Liver (tissue), 9 donors: ENCODE data around the gene TRHDE. TPM values are rescaled to one million over a fixed set of nuclear protein-coding genes. Genes with fewer than 3 reads are reported as not detected.

ENCODE experiments used
- DNase-seq: peaks from one replicate; pipeline ENCODE4 v3.0.0-alpha.2; 2017; ENCODE audit warnings: low spot score
- H3K27ac ChIP-seq, 2 donors: one replicate each; pipeline ENCODE4 v1.7.0; 2013; ENCODE audit warnings: inconsistent platforms in 2 of 2, low read length in 2 of 2, control low read depth in 1 of 2, low read depth in 1 of 2, mild to moderate bottlenecking in 1 of 2
- H3K27me3 ChIP-seq, 4 donors: one replicate each; pipeline versions ENCODE4 v1.6.1 to v1.7.0; 2013; ENCODE audit warnings: low read length in 3 of 4, inconsistent platforms in 1 of 4, mild to moderate bottlenecking in 1 of 4, moderate library complexity in 1 of 4; ENCODE audit not compliant: control insufficient read depth in 4 of 4, insufficient read depth in 4 of 4
- H3K36me3 ChIP-seq, 4 donors: one replicate each; pipeline versions ENCODE4 v1.6.1 to v1.7.0; 2013; ENCODE audit warnings: low read length in 3 of 4, mild to moderate bottlenecking in 3 of 4, low read depth in 1 of 4, moderate library complexity in 1 of 4; ENCODE audit not compliant: control insufficient read depth in 4 of 4, insufficient read depth in 3 of 4
- H3K4me1 ChIP-seq, 4 donors: one replicate each; pipeline versions ENCODE4 v1.6.1 to v1.7.0; 2013; ENCODE audit warnings: low read length in 3 of 4, mild to moderate bottlenecking in 3 of 4, moderate library complexity in 1 of 4; ENCODE audit not compliant: control insufficient read depth in 4 of 4, insufficient read depth in 4 of 4
- H3K4me3 ChIP-seq, 3 donors: one replicate each; pipeline versions ENCODE4 v1.6.1 to v1.7.0; 2013; ENCODE audit warnings: low read length in 3 of 3, control low read depth in 1 of 3, low read depth in 1 of 3, mild to moderate bottlenecking in 1 of 3
- H3K9ac ChIP-seq, 2 donors: one replicate each; pipeline ENCODE4 v1.7.0; 2013; ENCODE audit warnings: low read length in 2 of 2, mild to moderate bottlenecking in 2 of 2, moderate library complexity in 2 of 2, control low read depth in 1 of 2, low read depth in 1 of 2
- H3K9me3 ChIP-seq, 4 donors: one replicate each; pipeline versions ENCODE4 v1.6.1 to v1.7.0; 2013; ENCODE audit warnings: low read length in 3 of 4; ENCODE audit not compliant: control insufficient read depth in 4 of 4
- EGR1 ChIP-seq, 2 donors: IDR thresholded peaks; 2 replicates each; pipeline ENCODE4 v1.6.1; 2016 to 2018; ENCODE audit warnings: antibody characterized with exemption in 2 of 2, low read depth in 2 of 2
- FOXA1 ChIP-seq: IDR thresholded peaks from 2 replicates; pipeline ENCODE4 v1.6.1; 2016; ENCODE audit warnings: antibody characterized with exemption
- FOXA2 ChIP-seq: IDR thresholded peaks from 2 replicates; pipeline ENCODE4 v1.6.1; 2016; ENCODE audit warnings: antibody characterized with exemption
- GABPA ChIP-seq, 2 donors: IDR thresholded peaks in 1 of 2; conservative IDR thresholded peaks in 1 of 2; 2 replicates each; pipeline ENCODE4 v1.6.1; 2016; ENCODE audit warnings: antibody characterized with exemption in 2 of 2, mild to moderate bottlenecking in 1 of 2, moderate library complexity in 1 of 2
- HNF4A ChIP-seq, 2 donors: conservative IDR thresholded peaks; 2 replicates each; pipeline ENCODE4 v1.6.1; 2016; ENCODE audit warnings: antibody characterized with exemption in 2 of 2, mild to moderate bottlenecking in 2 of 2
- HNF4G ChIP-seq: IDR thresholded peaks from 2 replicates; pipeline ENCODE4 v1.6.1; 2016; ENCODE audit warnings: antibody characterized with exemption
- JUND ChIP-seq, 2 donors: IDR thresholded peaks; 2 replicates each; pipeline ENCODE4 v1.6.1; 2016; ENCODE audit warnings: antibody characterized with exemption in 2 of 2
- NR2F2 ChIP-seq: IDR thresholded peaks from 2 replicates; pipeline ENCODE4 v1.6.1; 2016; ENCODE audit warnings: antibody characterized with exemption
- RAD21 ChIP-seq, 2 donors: IDR thresholded peaks; 2 replicates each; pipeline ENCODE4 v1.6.1; 2016; ENCODE audit warnings: antibody characterized with exemption in 2 of 2, mild to moderate bottlenecking in 2 of 2
- RXRA ChIP-seq, 2 donors: IDR thresholded peaks; 2 replicates each; pipeline ENCODE4 v1.6.1; 2017 to 2018; ENCODE audit warnings: antibody characterized with exemption in 2 of 2, mild to moderate bottlenecking in 1 of 2
- SP1 ChIP-seq: IDR thresholded peaks from 2 replicates; pipeline ENCODE4 v1.6.1; 2018; ENCODE audit warnings: antibody characterized with exemption, mild to moderate bottlenecking
- TAF1 ChIP-seq: conservative IDR thresholded peaks from 2 replicates; pipeline ENCODE4 v1.6.1; 2016; ENCODE audit warnings: antibody characterized with exemption, mild to moderate bottlenecking
- YY1 ChIP-seq: IDR thresholded peaks from 2 replicates; pipeline ENCODE4 v1.6.1; 2016; ENCODE audit warnings: antibody characterized with exemption, mild to moderate bottlenecking
- WGBS: extraction: QIAGEN DNeasy Blood & Tissue Kit; methylation state at CpG from one replicate; pipeline ENCODE4 v1.1.7; 2013; 5-methylcytosine and 5-hydroxymethylcytosine counted together
- polyA plus RNA-seq, 2 donors: library from polyadenylated mRNA; stranded (reverse) in 1 of 2; unstranded in 1 of 2; fragments of 200-250 nt in 1 of 2; fragments of >200 nt in 1 of 2; fragmentation: Nextera tagmentation in 1 of 2; extraction: Ambion mirVana in 1 of 2; gene quantifications; one replicate each; pipeline versions ENCODE4 v1.2.1 to v1.2.3, GENCODE V29; 2013 to 2015
- total RNA-seq, 2 donors: library from RNA; depleted of rRNA; stranded (reverse); fragments of >200 nt; gene quantifications; one replicate each; pipeline ENCODE4 v1.2.3, GENCODE V29; 2014
- TF ChIP-seq, protein P1 (sequence below): IDR thresholded peaks from 2 replicates; pipeline ENCODE4 v1.6.1; 2016; ENCODE audit warnings: antibody characterized with exemption
- TF ChIP-seq, protein P2 (sequence below): IDR thresholded peaks from 2 replicates; pipeline ENCODE4 v1.6.1; 2016; ENCODE audit warnings: antibody characterized with exemption
- TF ChIP-seq, protein P3 (sequence below): IDR thresholded peaks from 2 replicates; pipeline ENCODE4 v1.6.1; 2016; ENCODE audit warnings: antibody characterized with exemption, mild to moderate bottlenecking
- TF ChIP-seq, protein P4 (sequence below): IDR thresholded peaks from 2 replicates; pipeline ENCODE4 v1.6.1; 2016; ENCODE audit warnings: antibody characterized with exemption
- TF ChIP-seq, protein P5 (sequence below): fragments of 150-350 bp; IDR thresholded peaks from 2 replicates; pipeline ENCODE4 v1.5.1; 2017; ENCODE audit warnings: improper control_type of control experiment, low read depth, low read length; ENCODE audit not compliant: missing input control
- donor health status: healthy.
- donor health status: healthy.
- donor health status: healthy.
- donor health status: healthy.
- donor health status: healthy.

Gene TRHDE
- total and polyA plus RNA-seq, 4 donors: 0.05 to 0.17 (median 0.14) TPM; not detected in 1

DNA sequence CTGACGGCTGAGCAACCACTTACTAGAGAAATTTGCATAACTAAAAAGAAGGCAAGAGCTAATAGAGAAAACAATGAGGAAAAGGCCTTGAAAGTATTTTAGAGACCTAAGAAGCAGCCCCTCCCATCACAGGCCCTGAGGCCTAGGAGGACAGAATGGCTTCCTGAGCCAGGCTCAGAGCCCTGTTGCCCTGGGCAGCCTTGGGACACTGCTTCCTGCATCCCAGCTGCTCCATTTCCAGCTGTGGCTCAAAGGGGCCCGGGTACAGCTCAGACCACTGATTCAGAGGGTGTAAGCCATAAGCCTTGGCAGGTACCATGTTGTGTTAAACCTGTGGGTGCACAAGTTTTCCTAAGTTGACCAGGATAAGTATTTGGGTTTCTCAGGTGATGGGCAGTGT lies 181.4 kb downstream of the TRHDE start:
- no peak overlapping the region for H3K27ac ChIP-seq
- H3K9ac ChIP-seq: no peak overlapping the region
- H3K9me3 ChIP-seq: no peaks in the 10 kb centered on the region
- TF ChIP-seq GABPA (IDR thresholded peaks at IDR 0.05 in 1 of 2, conservative IDR thresholded peaks at IDR 0.05 in 1 of 2) (no peak), NR2F2 (no peak), YY1 (no peak), SP1 (no peak), FOXA2 (no peak), HNF4A (conservative IDR thresholded peaks at IDR 0.05) (no peak), JUND (IDR thresholded peaks at IDR 0.05) (no peak), TAF1 (no peak), EGR1 (IDR thresholded peaks at IDR 0.05; ENCODE audit: low read depth in 2 of 2) (no peak), HNF4G (no peak), RXRA (IDR thresholded peaks at IDR 0.05) (no peak), FOXA1 (no peak), RAD21 (IDR thresholded peaks at IDR 0.05) (no peak)
- TF ChIP-seq, protein P1, sequence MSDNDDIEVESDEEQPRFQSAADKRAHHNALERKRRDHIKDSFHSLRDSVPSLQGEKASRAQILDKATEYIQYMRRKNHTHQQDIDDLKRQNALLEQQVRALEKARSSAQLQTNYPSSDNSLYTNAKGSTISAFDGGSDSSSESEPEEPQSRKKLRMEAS: no peak
- TF ChIP-seq, protein P2, sequence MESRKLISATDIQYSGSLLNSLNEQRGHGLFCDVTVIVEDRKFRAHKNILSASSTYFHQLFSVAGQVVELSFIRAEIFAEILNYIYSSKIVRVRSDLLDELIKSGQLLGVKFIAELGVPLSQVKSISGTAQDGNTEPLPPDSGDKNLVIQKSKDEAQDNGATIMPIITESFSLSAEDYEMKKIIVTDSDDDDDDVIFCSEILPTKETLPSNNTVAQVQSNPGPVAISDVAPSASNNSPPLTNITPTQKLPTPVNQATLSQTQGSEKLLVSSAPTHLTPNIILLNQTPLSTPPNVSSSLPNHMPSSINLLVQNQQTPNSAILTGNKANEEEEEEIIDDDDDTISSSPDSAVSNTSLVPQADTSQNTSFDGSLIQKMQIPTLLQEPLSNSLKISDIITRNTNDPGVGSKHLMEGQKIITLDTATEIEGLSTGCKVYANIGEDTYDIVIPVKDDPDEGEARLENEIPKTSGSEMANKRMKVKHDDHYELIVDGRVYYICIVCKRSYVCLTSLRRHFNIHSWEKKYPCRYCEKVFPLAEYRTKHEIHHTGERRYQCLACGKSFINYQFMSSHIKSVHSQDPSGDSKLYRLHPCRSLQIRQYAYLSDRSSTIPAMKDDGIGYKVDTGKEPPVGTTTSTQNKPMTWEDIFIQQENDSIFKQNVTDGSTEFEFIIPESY: no peak
- TF ChIP-seq, protein P3, sequence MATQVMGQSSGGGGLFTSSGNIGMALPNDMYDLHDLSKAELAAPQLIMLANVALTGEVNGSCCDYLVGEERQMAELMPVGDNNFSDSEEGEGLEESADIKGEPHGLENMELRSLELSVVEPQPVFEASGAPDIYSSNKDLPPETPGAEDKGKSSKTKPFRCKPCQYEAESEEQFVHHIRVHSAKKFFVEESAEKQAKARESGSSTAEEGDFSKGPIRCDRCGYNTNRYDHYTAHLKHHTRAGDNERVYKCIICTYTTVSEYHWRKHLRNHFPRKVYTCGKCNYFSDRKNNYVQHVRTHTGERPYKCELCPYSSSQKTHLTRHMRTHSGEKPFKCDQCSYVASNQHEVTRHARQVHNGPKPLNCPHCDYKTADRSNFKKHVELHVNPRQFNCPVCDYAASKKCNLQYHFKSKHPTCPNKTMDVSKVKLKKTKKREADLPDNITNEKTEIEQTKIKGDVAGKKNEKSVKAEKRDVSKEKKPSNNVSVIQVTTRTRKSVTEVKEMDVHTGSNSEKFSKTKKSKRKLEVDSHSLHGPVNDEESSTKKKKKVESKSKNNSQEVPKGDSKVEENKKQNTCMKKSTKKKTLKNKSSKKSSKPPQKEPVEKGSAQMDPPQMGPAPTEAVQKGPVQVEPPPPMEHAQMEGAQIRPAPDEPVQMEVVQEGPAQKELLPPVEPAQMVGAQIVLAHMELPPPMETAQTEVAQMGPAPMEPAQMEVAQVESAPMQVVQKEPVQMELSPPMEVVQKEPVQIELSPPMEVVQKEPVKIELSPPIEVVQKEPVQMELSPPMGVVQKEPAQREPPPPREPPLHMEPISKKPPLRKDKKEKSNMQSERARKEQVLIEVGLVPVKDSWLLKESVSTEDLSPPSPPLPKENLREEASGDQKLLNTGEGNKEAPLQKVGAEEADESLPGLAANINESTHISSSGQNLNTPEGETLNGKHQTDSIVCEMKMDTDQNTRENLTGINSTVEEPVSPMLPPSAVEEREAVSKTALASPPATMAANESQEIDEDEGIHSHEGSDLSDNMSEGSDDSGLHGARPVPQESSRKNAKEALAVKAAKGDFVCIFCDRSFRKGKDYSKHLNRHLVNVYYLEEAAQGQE: no peak
- TF ChIP-seq, protein P4, sequence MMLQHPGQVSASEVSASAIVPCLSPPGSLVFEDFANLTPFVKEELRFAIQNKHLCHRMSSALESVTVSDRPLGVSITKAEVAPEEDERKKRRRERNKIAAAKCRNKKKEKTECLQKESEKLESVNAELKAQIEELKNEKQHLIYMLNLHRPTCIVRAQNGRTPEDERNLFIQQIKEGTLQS: no peak
- TF ChIP-seq, protein P5, sequence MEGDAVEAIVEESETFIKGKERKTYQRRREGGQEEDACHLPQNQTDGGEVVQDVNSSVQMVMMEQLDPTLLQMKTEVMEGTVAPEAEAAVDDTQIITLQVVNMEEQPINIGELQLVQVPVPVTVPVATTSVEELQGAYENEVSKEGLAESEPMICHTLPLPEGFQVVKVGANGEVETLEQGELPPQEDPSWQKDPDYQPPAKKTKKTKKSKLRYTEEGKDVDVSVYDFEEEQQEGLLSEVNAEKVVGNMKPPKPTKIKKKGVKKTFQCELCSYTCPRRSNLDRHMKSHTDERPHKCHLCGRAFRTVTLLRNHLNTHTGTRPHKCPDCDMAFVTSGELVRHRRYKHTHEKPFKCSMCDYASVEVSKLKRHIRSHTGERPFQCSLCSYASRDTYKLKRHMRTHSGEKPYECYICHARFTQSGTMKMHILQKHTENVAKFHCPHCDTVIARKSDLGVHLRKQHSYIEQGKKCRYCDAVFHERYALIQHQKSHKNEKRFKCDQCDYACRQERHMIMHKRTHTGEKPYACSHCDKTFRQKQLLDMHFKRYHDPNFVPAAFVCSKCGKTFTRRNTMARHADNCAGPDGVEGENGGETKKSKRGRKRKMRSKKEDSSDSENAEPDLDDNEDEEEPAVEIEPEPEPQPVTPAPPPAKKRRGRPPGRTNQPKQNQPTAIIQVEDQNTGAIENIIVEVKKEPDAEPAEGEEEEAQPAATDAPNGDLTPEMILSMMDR: no peak
- WGBS: 75% methylated on average over 2 of the region's 2 CpGs
- H3K4me3 ChIP-seq: no peak overlapping the region
- H3K36me3 ChIP-seq: no peaks in the 10 kb centered on the region
- no peaks in the 10 kb centered on the region for H3K27me3 ChIP-seq
- no peaks in the 10 kb centered on the region for H3K4me1 ChIP-seq
- no peak for DNase-seq

DNA sequence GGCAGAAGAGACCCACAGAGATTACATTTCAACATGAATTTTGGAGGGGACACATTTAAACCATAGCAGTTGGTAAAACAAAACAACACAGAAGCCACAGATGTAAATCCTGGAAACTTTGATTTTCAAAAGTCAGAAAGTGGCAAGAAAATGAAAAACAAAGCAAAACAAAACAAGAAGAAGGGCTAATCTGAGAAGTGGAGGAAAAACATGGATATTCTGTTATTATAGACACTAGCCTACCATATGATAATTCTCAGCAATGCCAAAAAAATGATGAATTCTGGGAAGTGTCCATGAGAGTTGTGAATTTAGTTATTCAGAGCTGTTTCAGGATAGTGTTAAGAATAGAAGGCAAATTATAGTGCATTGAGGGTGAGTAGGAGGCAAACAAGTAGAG lies 192.3 kb downstream of the TRHDE start:
- H3K27me3 ChIP-seq: no peaks in the 10 kb centered on the region
- no peak overlapping the region for H3K4me3 ChIP-seq
- no peak for TF ChIP-seq FOXA1
- no peak for TF ChIP-seq RAD21 (IDR thresholded peaks at IDR 0.05)
- TF ChIP-seq, protein P1: no peak
- TF ChIP-seq, protein P3: no peak
- TF ChIP-seq RXRA (IDR thresholded peaks at IDR 0.05): no peak
- TF ChIP-seq, protein P5: no peak
- no peak for TF ChIP-seq SP1
- no peak for TF ChIP-seq EGR1 (IDR thresholded peaks at IDR 0.05; ENCODE audit: low read depth in 2 of 2)
- no peak for TF ChIP-seq HNF4A (conservative IDR thresholded peaks at IDR 0.05)
- TF ChIP-seq NR2F2: no peak
- TF ChIP-seq JUND (IDR thresholded peaks at IDR 0.05): no peak
- no peak for TF ChIP-seq TAF1
- H3K27ac ChIP-seq: no peak overlapping the region
- DNase-seq: no peak
- no peaks in the 10 kb centered on the region for H3K9me3 ChIP-seq
- H3K9ac ChIP-seq: no peak overlapping the region
- no peaks in the 10 kb centered on the region for H3K4me1 ChIP-seq
- no peaks in the 10 kb centered on the region for H3K36me3 ChIP-seq
